Myocyte (in vitro differentiated cells): ENCODE measurements around the gene GPR158. TPM values are rescaled to one million over a fixed set of nuclear protein-coding genes. Genes with fewer than 3 reads are reported as not detected.

ENCODE experiments used
- DNase-seq: peaks from one replicate; pipeline ENCODE4 v3.0.0-alpha.2; 2012; ENCODE audit warnings: low read depth
- total RNA-seq: library from RNA; depleted of rRNA; stranded (reverse); fragments of >200 nt; gene quantifications from 2 replicates; pipeline ENCODE4 v1.2.3, GENCODE V29; 2014

Gene GPR158
- total RNA-seq, 1 donor from 2014 or later, result 1.8 TPM

DNA sequence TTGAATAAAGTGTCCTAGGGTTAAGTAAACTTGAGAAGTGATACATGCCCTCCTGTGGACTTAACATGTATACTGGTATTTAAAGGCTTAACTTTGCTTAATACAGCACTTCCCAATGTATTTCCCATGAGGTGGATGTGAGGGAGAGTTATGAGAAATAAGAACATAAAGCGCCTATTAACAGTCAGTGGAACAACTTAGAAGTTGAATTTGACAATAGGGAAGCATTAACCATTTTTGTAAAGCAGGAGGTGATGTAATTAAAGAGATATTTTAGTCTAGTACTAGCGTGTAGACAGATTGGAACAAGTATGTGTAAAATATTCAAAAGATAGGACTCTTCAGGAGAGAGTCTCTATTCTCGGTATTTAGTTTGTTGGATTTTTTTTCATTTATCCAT lies 322.4 kb downstream of the GPR158 start:
- no peak for DNase-seq

DNA sequence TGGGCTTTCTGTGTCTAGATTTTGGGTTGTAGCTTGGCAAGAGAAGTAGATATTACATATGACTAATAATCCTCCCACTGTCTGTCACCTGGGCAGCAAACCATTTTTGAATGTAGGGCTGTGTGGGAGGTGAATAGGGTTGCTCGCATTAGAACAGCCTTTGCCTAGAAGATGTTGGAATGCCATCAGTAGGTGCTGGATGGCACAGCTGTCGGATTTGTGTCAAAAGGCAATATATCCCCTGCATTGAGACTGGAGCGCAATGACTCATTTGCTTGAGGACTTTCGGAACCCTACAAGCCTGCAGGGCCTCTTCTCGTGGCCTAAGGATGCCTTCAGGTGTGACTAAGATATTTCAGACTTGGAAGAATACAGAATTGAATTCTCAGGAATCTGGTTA lies 323.8 kb downstream of the GPR158 start:
- no peak for DNase-seq

DNA sequence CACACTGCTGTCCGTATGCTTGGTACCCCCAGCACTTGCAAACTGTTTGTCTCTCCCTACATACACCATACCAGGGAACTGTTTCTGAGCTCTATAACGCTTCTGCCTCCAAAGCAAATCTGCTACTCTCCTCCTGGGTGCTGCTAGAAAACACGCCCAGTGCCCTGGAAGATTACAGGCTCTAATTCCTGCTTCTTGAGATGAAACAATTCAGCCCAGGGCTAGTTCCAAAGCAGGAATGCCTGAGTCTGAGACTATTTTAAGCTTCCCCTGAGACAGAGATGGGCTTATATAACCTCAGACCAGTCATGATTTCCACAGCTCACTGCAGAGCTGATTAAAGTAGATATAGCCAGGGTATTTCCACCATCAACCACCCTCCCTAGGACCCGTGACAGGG lies 327.1 kb downstream of the GPR158 start:
- DNase-seq, result peak; percentile 48

DNA sequence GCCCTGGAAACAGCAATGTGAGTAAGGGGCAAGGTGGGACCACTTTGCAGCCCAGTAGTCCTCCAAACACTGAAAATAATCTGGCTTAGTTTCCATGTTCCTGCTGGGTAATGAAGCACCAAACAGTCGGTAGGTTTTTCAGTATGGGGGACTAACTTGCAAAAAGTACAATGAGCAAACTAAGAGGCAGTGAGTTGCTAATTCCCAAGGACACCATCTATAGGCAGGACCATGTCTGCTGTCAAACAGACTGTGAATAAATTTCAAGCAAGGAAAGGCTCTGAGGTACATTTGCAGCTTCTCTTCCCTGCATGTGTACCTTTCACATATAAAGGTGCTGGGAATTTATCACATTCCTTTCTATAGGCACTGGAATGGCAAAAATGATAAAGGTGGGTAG lies 327.7 kb downstream of the GPR158 start:
- no peak for DNase-seq

DNA sequence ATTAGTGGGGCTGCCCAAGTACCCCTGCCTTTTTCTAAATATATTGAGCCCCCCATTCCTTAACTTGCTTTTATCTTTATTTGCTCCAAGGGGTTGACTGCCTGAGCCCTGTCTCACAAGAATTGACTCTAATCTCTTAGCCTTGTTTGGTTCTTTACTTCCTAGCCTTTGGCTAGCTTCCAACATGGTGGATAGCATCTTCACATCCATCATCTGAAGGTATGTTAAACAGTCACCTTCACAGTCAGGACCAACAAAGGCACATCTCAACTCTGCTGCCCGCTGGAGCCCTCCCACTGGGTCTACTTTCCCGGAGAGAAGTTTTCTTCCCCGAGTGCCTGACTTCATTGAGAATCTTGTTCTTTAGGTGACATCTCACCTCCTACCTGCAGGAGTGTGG lies 329.5 kb downstream of the GPR158 start:
- no peak for DNase-seq

DNA sequence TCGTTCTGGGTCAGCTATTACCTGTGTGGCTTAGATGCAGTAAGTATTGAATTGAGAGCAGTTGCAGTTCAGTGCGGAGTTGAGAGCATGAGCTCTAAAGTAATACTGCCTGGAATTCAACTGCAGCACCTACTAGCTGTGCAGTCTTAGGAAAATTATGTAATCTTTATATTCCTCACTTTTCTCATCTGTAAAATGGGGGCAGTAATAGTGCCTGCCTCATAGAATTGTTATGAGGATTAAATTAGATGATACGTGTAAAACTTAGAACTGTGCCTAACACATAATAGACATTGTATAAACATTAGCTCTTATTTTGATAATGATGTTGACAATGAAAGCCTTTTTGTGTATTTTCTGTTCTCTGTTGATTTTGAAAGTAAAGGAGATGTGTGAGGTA lies 330.0 kb downstream of the GPR158 start:
- DNase-seq, result no peak

DNA sequence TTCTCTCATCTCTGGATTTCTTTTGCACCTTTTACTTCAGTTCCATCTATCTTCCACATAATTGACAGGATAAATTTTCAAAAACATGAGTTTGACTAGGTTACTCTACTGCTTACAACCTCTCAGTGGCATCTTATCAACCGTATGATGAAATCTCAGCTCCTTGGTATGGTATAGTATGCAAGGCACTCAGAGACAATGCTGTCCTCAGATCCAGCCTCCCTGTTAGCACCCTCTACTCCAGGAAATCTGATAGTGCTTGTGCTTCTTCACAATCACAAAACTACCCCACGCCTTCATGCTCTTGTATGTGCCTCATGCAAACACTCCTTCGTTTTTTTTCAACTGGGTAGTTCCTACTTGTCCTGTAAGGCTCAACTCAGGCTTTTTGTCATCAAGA lies 330.7 kb downstream of the GPR158 start:
- no peak for DNase-seq

DNA sequence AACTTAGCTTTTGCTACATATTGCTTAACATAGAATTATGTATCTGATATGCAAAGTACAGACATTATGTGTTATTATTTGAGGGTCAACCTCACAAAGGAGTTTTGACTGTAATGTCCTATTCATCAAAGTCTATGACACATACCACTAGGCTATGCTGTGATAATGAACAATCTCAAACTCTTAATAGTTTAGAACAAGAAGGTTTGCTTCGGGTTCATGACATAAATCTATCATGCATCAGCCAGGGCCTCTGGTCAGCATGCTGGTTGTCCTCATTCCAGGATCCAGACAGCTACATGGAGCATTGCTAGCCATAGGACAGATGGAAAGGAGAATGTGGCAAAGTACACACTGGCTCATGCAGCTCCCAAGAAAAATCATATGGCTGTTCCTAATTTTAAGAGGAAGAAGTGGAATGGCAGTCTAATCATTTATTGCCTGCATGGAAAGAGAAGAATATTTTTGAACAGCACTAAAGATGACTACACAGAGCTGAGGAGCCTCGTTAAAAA lies 332.1 kb downstream of the GPR158 start:
- no peak for DNase-seq

DNA sequence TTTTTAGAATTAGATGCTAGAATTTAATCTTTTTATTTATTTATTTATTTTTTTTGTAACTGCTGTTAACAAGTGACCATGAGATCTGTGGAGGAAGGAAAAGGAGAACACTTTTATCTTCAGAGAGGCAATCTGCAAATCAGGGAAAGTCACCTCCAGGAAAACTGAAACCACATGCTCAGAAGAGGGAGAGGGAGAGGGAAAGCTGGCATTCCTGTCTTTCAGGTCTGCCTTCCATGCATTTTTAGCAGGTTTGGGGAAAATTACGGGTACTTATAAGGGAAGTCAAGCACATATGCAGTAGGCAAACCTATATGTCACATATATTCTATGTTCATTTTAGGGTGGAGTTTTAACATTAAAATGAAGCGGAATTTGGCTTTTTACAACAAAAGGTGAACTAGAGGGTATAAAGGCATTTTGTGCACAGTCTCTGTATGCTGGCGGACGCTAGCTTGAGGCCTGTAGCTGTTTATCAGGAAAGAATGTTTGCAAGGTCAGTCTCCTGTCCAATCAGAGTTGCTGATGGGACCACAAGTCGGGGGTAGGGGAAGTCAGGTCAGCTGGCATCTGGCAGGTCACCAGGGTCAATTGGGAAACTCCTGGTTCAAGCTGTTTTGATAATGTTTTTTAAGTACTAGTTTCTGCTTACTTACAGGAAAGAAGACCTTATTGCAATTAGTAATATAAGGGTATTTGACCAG lies 333.5 kb downstream of the GPR158 start:
- DNase-seq, result no peak

DNA sequence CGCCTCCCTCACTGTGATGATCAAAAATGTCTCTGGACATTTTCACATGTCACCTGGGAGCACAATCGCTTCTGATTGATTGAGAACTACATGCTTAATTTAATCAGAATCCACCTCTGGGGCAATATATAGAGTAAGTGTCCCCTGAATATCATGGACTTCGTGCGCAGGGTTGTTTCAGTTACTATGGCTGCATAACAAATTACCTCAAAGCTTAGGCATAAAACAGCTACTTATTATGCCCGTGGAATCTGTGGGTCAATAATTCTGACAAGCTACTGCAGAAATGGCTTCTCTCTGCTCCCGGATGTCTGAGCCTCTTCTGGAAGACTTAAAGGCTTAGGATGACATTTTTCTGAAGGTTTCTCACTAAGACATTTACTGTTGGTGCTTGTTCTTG lies 334.4 kb downstream of the GPR158 start:
- no peak for DNase-seq

DNA sequence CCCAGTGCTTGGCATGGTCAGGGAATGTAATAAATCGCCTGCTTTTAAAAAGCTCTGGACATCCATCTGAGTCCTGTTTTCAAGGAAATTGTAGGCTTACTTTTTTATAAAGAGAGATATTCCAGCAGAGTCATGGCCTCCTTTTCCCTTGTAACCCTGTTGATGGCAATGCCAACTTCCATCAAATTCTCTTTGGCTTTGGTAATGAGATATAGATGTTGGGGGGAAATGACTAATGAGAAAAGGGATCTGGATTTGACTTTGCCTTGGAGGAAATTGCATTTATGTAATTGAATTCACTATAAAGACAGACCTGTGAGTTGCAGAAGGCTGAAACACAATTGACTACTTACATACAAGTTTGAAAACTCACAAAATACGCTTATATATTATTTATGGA lies 347.5 kb downstream of the GPR158 start:
- no peak for DNase-seq

DNA sequence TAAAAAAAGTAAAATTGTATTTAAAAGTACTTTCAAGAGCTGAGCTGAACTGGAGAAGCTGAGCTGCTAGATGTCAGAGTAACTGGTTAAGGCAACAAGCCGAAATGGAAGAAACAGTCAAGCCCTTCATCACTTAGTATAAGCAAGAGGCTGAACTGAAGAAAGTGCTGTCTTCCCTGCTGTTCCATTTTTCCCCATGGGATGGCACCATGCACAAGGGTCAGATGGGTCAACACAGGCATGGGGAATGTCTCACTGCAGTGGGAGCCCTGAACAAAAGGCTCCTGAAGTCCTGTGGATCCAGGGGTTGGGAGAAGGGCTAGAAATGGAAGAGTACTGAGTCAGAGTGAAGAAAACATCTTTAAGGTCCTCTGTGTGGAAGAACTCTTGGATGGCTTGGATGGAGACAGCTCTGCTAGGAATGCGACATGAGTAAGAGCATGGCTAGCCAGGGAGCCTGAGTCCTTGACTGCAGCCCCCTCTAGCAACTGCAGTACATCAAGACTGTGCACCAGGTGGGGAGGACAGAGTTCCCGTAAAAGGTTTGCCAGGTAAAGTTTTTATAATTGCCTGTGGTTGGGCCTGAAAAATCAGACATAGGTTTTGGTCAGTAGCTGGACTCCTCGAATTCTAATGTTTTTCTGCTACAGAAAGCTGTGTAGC lies 348.3 kb downstream of the GPR158 start:
- no peak for DNase-seq

DNA sequence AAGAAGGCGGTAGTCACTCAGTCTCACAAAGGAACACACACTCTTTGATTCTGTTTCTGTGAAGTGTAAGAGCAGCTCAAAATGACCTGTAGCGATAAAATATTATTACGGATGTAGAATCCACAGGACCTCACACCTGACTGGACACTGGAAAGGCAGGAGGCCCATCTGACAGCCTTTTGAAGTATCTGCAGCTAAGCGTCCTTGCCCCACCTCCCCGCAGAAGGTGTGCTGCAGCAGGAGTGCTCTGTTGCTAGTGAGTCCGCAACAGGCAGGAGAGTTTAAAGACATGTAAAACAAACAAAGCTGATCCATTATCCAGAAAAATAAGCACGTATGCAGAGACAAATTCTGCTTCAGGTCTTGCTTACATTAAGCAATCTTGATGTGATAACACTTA lies 355.5 kb downstream of the GPR158 start:
- no peak for DNase-seq

DNA sequence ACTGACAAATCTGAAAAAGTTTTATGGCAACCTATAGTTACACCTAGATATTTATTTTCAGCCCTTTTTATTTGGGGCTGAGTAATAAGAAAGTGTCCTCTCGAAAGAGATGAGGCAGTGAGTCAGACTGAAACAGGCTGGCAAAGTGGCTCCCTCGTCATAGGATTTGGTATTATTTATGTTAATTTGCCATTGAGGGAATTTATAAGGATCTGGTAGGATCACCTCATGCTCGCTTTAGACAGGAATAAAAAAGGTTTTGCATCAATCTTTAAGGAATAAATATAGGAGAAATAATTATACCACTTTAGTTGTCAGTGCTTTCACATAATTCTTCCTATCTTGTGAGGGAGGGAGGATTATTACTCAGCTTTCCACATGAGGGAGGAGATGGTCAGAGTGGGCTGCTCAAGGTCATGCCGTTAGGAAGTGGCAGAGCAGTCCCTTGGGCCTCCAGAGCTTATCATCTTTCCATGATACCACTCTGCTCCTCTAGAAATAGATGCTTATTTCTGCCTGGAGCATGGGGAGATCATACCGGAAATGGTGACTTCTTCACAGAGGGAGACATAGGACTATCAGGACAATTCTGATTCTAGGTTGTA lies 356.8 kb downstream of the GPR158 start:
- no peak for DNase-seq

DNA sequence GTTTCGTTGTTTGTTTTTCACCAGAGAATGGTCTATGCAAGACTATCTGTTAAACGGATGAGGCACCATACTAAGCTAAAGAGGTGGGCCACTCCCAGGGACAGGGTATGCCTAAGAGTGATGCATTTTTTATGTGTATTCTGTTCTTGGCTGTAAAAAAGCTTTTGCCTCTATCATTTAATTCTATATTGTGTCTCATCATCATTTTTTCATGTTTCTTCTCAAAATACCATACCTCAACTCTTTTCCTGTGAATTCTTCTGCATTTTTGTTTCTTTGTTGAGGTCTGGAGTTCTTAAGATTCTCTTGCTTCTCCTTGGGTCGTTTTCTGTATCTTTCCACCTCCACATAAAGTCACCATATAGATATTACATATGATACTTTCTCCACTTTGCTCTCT lies 357.4 kb downstream of the GPR158 start:
- DNase-seq, result no peak

DNA sequence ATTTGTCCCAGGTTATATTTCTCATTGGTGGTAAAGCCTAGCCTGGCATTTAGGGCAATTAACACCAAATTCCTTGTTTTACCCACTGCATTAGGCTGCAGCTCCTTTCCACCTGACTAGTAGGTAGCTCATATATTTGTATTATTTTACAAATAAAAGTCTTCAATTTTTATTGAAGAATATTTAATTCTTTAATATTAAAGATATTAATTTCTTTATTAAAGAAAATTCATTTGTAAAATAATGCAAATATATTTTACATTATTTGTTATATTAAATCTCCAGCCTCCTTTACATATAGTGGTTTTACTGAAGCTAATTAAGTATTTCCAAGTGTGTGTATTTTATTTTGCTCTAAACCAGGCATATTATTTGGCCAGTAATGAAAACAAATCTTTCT lies 361.2 kb downstream of the GPR158 start:
- no peak for DNase-seq

DNA sequence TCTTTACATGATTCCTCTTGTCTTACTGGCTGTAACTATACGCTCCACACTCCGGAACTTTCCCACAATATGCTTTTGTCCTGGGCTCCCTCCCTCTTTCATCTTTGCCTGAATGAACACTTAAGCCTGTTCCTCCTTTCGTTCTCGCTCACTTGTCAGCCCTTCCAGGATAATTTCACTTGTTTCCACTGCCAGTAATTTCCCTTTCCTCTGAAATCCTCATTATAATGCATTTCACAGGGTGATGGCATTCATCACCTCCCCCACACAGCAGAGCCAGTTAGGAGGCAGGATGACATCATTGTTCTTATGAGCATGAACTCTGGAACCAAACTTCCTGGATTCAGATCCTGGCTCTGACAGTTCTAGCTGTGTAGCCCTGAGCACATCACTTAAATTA lies 372.6 kb downstream of the GPR158 start:
- DNase-seq, result no peak

DNA sequence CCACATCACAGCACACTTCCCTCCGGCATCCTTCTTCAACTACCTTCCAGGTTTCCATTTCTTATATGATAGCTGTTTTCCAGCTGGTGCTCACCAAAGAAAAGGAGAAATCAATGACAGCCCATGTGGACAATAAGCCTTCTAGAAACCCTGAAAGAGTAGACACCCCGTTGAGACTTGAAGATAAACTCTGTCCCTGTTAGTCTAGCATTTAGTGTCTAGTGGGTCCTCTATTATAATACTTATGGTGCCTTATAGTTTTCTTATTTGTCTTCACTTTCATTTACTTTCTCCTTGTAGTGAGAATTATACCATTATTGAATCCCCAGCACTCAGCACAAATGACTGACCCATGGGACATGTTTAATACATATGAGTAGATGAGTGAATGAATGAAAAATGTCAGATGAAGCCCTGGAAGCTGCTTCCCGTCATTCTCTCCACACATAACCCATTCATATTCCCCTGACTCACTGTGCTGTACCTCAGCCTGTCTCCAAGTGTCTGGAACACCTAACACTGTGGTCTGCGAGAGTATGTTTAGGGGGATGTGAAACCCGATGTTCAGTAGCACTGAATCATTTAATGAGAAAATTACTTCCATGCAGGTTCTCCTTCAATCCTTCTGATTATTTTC lies 377.6 kb downstream of the GPR158 start:
- no peak for DNase-seq

DNA sequence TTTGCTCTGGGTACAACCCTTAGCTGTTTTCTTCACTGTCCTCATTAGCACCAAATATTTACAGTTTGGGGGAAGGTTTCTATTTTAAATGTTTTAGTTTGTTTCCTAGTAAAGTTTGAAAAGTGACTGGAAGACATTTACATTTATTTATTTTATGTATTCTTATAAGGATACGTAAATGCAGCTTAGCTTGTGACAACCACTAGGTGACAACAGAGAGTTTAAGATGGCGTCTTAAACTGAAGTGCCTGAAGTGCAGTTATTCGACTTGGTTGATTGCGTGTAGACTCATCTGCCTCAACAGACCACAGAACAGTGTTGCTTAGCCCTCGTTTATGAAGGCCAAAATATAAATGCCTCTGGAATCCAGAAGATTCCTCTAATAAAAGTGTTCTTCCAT lies 381.1 kb downstream of the GPR158 start:
- no peak for DNase-seq

DNA sequence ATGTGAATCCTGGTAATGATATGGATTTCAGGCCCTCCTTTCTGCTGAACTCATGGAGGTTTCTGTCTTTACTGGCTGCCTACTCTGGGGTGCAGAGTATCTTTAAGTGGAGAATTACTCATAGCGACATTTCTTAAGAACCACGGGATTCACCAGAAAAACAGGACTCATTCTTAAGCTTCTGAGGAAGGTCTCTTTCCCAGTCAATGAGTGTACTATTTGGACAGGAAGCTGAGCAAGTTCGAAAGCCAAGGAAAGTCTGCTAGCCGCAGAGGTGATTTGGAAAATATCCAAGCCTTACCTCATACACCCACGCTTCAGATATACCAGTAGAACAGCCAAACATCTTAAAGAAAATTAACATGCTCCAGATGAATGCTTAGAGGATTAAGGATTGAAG lies 381.7 kb downstream of the GPR158 start:
- no peak for DNase-seq

DNA sequence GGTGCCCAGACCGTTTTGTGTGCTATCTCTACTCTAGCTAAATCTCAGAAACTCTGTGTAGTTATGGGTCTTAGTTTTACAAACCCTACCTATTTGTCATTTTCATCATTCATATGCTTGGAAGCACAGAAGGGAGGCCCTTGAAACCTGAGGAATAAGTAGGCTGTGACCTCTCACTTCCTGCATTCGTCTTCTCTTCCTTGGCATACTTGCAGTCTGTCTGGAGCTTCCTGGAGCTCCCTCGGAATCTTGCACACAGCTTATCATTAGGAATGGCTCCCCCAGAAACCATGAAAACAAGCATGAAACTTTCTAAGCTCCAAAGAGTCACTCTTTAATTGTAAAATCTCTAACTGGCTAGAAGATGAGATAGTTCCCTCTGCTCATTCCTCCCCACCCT lies 382.3 kb downstream of the GPR158 start:
- DNase-seq, result no peak

DNA sequence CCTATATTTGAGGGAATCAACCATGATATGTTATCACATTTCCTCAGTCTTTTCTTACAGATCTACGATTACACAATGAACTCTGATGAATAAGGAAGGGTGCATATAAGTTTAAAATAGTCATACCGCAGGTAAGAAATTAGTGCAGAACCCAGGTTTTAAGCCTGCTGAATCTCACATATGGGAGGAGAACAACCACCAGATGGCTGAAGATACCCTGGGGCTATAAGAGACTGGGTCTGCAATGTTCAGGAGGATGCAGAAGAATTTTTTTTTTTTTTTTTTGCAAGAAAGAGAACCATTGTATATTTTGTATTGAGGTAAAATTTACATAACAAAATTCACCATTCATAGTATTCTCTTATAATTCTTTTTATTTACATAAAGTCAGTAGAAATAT lies 387.0 kb downstream of the GPR158 start:
- DNase-seq, result no peak
